Tibial artery (tissue), 4 donors: ENCODE measurements around the gene ZBTB20.
A peak's percentile ranks its signal among the peaks of the same experiment; 100 is the strongest.
"Not testable (repeated sequence)": the region's sequence is repeated elsewhere in the genome, so short reads cannot be mapped to it uniquely, and the experiment has no call there.

ENCODE experiments used
- DNase-seq, 2 donors: peaks; one replicate each; pipeline ENCODE4 v3.0.0-alpha.2; 2019
- H3K27ac ChIP-seq, 2 donors: fragments of 200-600 bp; sonication (generic) in 1 of 2; 1 replicate in 1 of 2; 2 replicates in 1 of 2; pipeline ENCODE4 v1.5.1; 2018 to 2019; ENCODE audit warnings: mild to moderate bottlenecking in 1 of 2
- H3K27me3 ChIP-seq, 2 donors: fragments of 200-600 bp; sonication (generic) in 1 of 2; one replicate each; pipeline versions ENCODE4 v1.5.1 to v1.6.0; 2016 to 2019
- H3K36me3 ChIP-seq, 3 donors: fragments of 200-600 bp; sonication (generic) in 2 of 3; one replicate each; pipeline ENCODE4 v1.5.1; 2016 to 2019; ENCODE audit warnings: mild to moderate bottlenecking in 2 of 3
- H3K4me1 ChIP-seq, 4 donors: fragments of 200-600 bp; sonication (generic) in 2 of 4; 1 replicate in 3 of 4; 2 replicates in 1 of 4; pipeline ENCODE4 v1.5.1; 2016 to 2019
- H3K4me3 ChIP-seq, 2 donors: fragments of 200-600 bp; sonication (generic) in 1 of 2; 1 replicate in 1 of 2; 2 replicates in 1 of 2; pipeline ENCODE4 v1.5.1; 2018 to 2019; ENCODE audit warnings: mild to moderate bottlenecking in 2 of 2
- H3K9me3 ChIP-seq, 3 donors: fragments of 200-600 bp; sonication (generic) in 1 of 3; one replicate each; pipeline ENCODE4 v1.5.1; 2016 to 2019
- intact Hi-C: fragments of 100-400 bp; cut with DNase I; formaldehyde crosslinking; loops from one replicate; pipeline ENCODE4 v1.15.0; 2023; ENCODE audit warnings: low total_unique reads
- TF ChIP-seq, protein P1 (sequence below), 2 experiments: fragments of 200-600 bp in 1 of 2; fragments of 450-650 bp in 1 of 2; IDR thresholded peaks; one replicate each; pipeline ENCODE4 v1.5.1; 2017 to 2019; ENCODE audit warnings: antibody characterized with exemption in 2 of 2, mild to moderate bottlenecking in 1 of 2, moderate library complexity in 1 of 2

The ZBTB20 gene

DNA sequence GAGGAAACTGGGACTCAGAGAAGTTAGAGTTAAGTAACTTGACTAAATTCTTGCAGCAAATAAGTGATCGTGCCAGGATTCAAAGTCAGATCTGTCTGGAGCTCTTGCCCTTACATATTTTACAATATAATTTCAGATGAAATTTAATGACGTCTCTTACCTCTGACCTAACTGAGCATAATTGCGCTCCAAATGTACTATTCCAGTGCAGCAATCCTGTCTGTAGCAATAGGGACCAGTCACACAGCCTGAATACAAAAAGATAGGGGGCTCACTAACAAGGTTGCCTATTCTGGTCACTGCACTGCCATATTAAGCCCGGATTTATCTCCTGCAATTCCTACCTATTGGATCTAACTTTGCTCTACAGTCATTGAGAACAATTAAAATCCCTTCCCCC is 316.4 kb downstream of the ZBTB20 start:
- no peak overlapping the region for H3K27ac ChIP-seq
- no peaks in the 10 kb centered on the region for H3K4me1 ChIP-seq
- H3K36me3 ChIP-seq = no peaks in the 10 kb centered on the region
- intact Hi-C loops = no loop called here
- TF ChIP-seq, protein P1, sequence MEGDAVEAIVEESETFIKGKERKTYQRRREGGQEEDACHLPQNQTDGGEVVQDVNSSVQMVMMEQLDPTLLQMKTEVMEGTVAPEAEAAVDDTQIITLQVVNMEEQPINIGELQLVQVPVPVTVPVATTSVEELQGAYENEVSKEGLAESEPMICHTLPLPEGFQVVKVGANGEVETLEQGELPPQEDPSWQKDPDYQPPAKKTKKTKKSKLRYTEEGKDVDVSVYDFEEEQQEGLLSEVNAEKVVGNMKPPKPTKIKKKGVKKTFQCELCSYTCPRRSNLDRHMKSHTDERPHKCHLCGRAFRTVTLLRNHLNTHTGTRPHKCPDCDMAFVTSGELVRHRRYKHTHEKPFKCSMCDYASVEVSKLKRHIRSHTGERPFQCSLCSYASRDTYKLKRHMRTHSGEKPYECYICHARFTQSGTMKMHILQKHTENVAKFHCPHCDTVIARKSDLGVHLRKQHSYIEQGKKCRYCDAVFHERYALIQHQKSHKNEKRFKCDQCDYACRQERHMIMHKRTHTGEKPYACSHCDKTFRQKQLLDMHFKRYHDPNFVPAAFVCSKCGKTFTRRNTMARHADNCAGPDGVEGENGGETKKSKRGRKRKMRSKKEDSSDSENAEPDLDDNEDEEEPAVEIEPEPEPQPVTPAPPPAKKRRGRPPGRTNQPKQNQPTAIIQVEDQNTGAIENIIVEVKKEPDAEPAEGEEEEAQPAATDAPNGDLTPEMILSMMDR (IDR thresholded peaks at IDR 0.05) = no peak
- H3K9me3 ChIP-seq = no peaks in the 10 kb centered on the region
- no peak overlapping the region for H3K4me3 ChIP-seq
- no peaks in the 10 kb centered on the region for H3K27me3 ChIP-seq
- no peak for DNase-seq

DNA sequence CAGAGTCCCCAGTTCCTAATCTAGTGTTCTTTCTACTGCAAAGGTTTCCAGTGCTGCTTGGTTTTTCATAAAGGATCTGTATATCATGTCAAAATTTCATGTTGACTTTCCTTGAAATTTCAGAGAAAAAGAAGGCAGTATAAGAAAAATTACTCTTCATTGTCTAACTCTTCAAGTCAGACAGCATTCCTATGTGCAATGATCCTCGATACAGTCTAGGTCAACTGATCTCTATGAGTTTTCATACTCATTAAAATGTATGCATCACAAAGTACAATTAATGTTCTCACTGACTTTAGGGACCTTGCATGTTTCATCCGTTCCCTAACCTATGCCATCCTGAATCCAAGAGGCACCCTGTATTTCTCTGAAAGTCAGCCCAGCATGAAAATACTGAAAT is 317.3 kb downstream of the ZBTB20 start:
- Histone ChIP-seq H3K4me1 (no peaks in the 10 kb centered on the region), H3K27ac (no peak overlapping the region), H3K9me3 (no peaks in the 10 kb centered on the region), H3K27me3 (no peaks in the 10 kb centered on the region), H3K4me3 (no peak overlapping the region), H3K36me3 (no peaks in the 10 kb centered on the region)
- intact Hi-C loops = no loop called here
- DNase-seq = no peak
- TF ChIP-seq, protein P1 (IDR thresholded peaks at IDR 0.05) = no peak

DNA sequence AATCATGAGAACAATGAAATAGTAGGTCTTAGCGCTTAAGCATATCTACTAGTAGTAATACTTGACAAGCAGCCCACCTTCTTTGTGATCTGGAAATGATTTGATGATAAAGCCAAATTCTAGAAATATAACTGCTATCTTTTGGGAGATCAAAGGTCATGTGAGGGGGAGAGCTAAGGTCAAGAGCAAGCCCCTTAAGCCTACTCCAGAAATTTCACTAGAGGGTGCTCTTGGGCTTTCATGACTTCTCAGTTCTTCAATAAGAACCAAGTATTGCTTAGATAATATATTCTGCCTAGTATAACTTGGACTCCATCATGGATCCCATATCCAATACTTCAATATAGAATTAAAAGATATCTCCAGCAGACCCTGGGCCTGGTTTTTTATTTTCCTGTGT is 319.6 kb downstream of the ZBTB20 start:
- H3K4me3 ChIP-seq = no peak overlapping the region
- H3K27me3 ChIP-seq = no peaks in the 10 kb centered on the region
- H3K9me3 ChIP-seq = no peaks in the 10 kb centered on the region
- DNase-seq = no peak
- no peaks in the 10 kb centered on the region for H3K36me3 ChIP-seq
- H3K4me1 ChIP-seq = no peaks in the 10 kb centered on the region
- no peak overlapping the region for H3K27ac ChIP-seq
- intact Hi-C loops = no loop called here
- TF ChIP-seq, protein P1 (IDR thresholded peaks at IDR 0.05) = peak; percentile 35 to 48

DNA sequence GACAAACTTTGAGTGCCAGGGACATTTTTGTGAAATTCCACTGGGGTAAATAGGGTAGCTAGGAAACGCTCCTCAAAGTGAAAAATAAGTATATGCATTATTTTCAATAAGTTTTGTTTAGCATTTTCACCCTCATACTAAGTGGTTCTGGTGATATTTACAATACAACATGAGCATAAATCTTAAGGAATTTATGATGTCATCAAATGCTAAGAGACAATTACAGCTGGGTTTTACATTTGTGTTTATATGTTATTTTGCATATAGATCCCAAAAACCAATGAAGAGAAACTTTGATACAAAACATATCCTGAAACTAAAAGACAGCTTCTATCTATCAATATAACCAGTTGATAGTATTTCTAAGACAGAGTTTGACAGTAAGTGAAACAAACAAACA is 323.1 kb downstream of the ZBTB20 start:
- no peak for DNase-seq
- intact Hi-C loops = no loop called here

DNA sequence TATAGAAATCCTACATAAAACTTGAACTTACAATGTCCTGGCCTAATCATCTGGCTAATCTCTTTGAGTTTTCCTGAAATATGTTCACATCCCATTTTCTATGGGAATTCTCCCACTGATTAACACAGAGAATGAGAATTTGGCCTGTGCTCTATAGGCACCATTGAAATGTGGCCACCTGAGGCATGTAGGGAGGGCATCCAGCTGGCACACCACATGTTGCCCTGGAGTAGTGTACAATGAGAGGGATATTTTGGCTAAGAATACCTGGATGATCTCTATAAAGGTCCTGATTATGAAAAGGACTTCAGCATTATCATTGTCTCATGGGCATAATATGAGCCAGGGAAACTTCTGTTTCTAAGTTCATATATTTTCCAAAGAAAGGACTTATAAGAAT is 324.0 kb downstream of the ZBTB20 start:
- H3K27ac ChIP-seq = no peak overlapping the region
- intact Hi-C loops = no loop called here
- no peak overlapping the region for H3K4me3 ChIP-seq
- H3K27me3 ChIP-seq = no peaks in the 10 kb centered on the region
- TF ChIP-seq, protein P1 (IDR thresholded peaks at IDR 0.05) = no peak
- H3K9me3 ChIP-seq = no peaks in the 10 kb centered on the region
- no peaks in the 10 kb centered on the region for H3K4me1 ChIP-seq
- no peak for DNase-seq
- no peaks in the 10 kb centered on the region for H3K36me3 ChIP-seq

More for the DNA sequence above, 323.1 kb downstream of the ZBTB20 start:
- no peak overlapping the region for H3K27ac ChIP-seq
- no peaks in the 10 kb centered on the region for H3K27me3 ChIP-seq
- H3K4me3 ChIP-seq = no peak overlapping the region
- no peaks in the 10 kb centered on the region for H3K36me3 ChIP-seq
- H3K9me3 ChIP-seq = no peaks in the 10 kb centered on the region
- TF ChIP-seq, protein P1 (IDR thresholded peaks at IDR 0.05) = no peak
- no peaks in the 10 kb centered on the region for H3K4me1 ChIP-seq

DNA sequence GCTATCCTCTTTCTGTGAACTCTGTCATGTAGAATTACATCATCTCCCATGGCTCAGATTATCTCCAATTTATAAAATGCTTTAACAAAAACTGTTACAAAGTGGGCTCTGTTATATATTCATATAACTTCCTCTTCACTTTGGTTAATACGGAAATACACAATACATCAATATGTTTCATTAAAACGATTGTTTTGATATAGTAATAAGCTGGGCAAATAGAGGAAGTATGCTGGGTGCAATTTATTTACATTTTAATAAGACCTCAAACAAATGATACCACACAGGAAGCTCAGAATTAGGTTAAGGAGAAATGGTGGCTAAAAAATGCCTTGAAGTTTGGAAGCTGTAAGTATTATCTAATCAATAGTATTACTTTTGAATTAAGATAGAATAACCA is 331.0 kb downstream of the ZBTB20 start:
- no peak overlapping the region for H3K4me3 ChIP-seq
- peaks cover 0 to 5% (median 0%) of the 10 kb centered on the region in 3 donors for H3K36me3 ChIP-seq
- TF ChIP-seq, protein P1 (IDR thresholded peaks at IDR 0.05) = no peak
- no peak overlapping the region for H3K27ac ChIP-seq
- no peaks in the 10 kb centered on the region for H3K4me1 ChIP-seq
- intact Hi-C loops = no loop called here
- no peak for DNase-seq
- H3K9me3 ChIP-seq = no peaks in the 10 kb centered on the region
- H3K27me3 ChIP-seq = no peaks in the 10 kb centered on the region

DNA sequence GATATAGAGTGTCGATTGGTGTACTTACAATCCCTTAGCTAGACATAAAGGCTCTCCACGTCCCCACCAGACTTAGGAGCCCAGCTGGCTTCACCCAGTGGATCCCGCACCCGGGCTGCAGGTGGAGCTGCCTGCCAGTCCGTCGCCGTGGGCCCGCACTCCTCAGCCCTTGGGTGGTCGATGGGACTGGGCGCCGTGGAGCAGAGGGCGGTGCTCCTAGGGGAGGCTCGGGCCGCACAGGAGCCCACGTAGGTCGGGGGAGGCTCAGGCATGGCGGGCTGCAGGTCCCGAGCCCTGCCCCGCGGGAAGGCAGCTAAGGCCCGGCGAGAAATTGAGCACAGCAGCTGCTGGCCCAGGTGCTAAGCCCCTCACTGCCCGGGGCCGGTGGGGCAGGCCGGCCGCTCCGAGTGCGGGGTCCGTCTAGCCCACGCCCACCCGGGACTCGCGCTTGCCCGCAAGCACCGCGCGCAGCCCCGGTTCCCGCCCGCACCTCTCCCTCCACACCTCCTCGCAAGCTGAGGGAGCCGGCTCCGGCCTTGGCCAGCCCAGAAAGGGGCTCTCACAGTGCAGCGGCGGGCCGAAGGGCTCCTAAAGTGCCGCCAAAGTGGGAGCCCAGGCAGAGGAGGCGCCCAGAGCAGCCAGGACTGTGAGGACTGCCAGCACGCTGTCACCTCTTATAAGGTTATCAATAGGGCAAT is 334.4 kb downstream of the ZBTB20 start:
- intact Hi-C loops = not testable (repeated sequence)
- peak in 1 of 2 donors; percentile 60 for DNase-seq

More for the DNA sequence above, 334.4 kb downstream of the ZBTB20 start:
- not testable (repeated sequence) for H3K27me3 ChIP-seq, H3K27ac ChIP-seq, H3K36me3 ChIP-seq, H3K9me3 ChIP-seq, H3K4me1 ChIP-seq, H3K4me3 ChIP-seq
